HG02588 (cell line): ENCODE measurements around the gene ZDHHC11B.

ENCODE experiments used
- ATAC-seq: cut with Tn5 transposase; IDR thresholded peaks from one replicate; pipeline ENCODE4 v1.9.1; 2021; ENCODE audit warnings: mild to moderate bottlenecking, moderate library complexity; ENCODE audit not compliant: unreplicated experiment

The ZDHHC11B gene

GRCh38 chr5:664343-664993, 120.1 kb downstream of the ZDHHC11B start:
- no peak for ATAC-seq

- no peak for ATAC-seq
These were observed 120.8 kb downstream of the ZDHHC11B start for GRCh38 chr5:663436-664342.

GRCh38 chr5:662751-663435, 121.6 kb downstream of the ZDHHC11B start:
- no peak for ATAC-seq

GRCh38 chr5:661891-662750, 122.4 kb downstream of the ZDHHC11B start:
- ATAC-seq: no peak

GRCh38 chr5:660491-661030, 124.0 kb downstream of the ZDHHC11B start:
- ATAC-seq: no peak
